CD4-positive, alpha-beta T cell treated with Interleukin-12 subunit alpha and Interleukin-12 subunit beta, for 1 hour (primary cell): ENCODE results near the gene TMED5.

Experiments
- DNase-seq: peaks from one replicate; pipeline ENCODE4 v3.0.0-alpha.2; 2020

Gene TMED5

DNA sequence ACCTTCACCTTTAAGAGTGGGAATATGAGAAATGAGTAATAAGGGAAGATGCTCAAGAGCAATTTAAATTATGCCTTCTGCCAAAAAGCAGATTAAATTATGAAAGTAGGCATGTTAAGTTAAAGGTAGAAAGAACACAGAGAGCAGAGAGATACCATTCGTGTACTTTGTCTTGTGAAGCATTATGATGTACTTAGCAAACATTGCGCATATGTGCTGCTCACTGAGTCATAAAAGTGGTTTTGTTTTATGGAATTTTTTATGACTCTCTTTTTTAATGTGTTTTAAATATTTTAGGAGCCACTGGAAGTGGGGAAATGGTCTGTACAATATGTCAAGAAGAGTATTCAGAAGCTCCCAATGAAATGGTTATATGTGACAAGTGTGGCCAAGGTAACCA, 65.8 kb downstream of the TMED5 start:
- no peak for DNase-seq

DNA sequence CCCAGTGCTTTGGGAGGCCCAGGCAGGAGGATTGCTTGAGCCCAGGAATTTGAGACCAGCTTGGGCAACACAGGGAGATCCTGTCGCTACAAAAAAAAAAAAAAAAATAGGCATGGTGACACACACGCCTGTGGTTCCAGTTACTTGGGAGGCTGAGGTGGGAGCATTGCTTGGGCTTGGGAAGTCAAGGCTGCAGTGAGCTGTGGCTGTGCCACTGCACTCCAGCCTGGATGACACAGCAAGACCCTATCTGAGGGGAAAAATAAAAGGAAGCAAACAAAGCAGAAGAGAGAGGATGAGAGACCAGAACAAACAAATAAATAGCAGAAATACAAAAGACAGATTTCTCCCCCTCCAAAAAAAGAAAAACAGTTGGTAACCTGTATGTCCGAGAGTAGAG, 67.1 kb downstream of the TMED5 start:
- no peak for DNase-seq

DNA sequence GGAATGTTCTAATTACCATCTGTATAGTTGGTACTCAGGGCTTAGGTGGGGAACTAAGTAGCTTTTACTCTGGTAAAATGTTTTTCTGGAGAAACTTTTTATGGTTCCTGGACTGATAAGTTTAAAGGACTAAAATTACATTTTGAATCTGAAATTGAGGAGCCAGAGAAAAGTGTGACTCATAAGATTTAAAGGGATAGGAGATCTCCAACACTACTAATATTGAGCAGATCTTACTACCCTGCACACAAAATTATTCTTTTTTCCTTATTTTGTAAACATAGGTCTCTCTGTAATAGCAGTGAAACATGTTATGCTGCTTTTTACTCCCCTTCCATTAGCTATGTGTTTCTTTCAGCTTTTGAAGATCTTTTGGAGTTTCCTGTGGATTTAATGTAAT, 68.7 kb downstream of the TMED5 start:
- no peak for DNase-seq

DNA sequence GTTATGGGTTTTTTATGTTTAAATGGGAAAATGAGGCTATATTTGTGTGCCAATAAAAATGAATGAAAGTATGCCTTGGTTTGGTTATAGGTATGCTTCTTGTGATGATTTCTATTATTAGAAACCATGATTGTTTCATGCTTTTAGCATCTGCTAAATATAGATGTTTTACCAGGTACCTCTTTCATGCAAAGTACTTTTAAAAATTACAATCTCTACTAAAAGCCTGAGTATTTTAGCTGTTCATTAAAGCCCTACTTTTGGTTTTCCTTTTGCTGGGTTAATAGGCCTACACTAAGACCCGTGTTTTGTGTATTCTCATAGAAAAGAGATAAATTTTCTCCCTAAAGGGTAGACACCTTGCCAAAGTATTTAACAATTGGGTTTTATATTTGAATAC, 69.1 kb downstream of the TMED5 start:
- no peak for DNase-seq

DNA sequence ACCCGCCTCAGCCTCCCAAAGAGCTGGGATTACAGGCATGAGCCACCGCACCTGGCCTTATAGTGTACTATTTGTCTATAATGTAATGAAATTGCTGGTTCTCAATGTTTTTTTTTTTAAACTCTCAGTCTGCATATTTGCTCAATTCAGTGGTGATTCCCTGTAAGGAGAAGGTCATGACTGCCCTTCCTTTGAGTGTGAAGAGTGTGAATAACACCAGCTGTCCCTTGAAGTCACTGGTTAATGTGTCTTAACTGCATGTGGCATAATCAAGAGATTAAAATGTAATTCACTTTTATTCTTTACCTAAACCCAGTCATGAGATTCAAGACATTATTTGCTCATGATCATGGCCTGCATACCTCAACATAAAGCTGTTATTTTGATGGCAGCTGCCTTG, 70.6 kb downstream of the TMED5 start:
- DNase-seq, result no peak

DNA sequence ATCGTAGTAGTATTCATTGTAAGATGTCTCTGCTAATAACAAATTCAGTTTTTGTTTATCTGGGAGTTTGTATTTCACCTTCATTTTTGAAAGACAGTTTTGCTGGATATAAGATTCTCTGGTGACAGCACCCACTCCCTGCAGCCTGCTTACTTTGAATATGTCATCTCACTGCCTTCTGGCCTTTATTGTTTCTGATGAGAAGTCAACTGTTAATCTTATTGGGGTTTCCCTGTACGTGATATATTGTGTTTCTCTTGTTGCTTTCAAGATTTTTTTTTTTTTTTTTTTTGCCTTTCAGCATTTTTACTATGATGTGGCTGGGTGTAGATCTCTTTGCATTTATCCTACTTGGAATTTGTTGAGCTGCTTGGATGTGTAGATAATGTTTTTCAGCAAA, 71.9 kb downstream of the TMED5 start:
- no peak for DNase-seq

DNA sequence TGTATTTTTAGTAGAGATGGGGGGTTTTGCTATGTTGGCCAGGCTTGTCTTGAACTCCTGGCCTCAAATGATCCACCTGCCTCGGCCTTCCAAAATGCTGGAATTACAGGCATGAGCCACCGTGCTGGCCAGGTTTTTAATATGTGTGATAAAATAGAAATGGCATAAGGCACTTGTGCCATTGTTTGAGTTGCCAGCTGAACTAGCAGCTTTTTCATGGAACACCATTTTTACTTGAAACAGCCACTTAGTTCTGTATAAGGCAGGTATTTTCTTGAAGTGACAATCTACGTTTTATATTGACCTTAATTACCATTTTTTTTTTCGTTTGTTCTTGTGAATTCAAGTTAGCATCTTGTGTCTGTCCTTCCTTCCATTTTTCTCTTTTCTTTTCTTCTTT, 72.8 kb downstream of the TMED5 start:
- DNase-seq, result no peak

DNA sequence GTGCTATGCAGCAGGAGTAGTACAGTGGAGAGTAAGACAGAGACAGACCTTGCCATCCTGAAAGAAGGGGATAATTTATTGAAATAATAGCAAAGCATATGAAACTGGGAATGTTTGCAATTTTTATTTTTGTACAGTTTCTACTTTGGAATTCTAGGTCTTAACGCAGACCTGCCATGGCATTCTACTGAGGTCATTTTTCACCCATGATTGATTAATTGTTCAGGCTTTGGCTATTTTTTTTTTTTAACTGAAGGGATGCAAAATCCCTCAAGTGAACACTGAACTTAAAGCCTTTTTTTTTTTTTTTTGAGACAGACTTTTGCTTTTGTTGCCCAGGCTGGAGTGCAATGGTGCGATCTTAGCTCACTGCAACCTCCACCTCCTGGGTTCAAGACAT, 74.0 kb downstream of the TMED5 start:
- no peak for DNase-seq

DNA sequence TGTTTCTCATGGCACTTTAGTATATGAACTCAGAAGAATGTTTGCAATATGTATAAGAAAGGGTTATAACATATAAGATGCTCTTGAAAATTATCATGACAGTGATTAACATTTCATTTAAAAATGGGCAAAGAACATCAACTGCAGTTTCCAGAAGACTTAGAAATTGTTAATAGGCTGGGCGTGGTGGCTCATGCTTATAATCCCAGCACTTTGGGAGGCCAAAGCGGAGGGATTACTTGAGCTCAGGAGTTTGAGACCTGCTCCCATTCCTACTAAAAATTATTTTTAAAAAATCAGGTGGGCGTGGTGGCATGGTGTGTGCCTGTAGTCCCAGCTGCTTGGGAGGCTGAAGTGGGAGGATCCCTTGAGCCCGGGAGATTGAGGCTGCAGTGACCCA, 78.1 kb downstream of the TMED5 start:
- DNase-seq, result no peak
